IPS-18a (cell line): ENCODE measurements around the gene PHF24.

Source experiments
- H3K27ac ChIP-seq: one replicate; pipeline ENCODE4 v1.5.1; 2013; ENCODE audit warnings: low read length
- H3K27me3 ChIP-seq: one replicate; pipeline ENCODE4 v1.6.1; 2013; ENCODE audit warnings: mild to moderate bottlenecking, low read length; ENCODE audit not compliant: control insufficient read depth, insufficient read depth
- H3K36me3 ChIP-seq: one replicate; pipeline ENCODE4 v1.6.1; 2013; ENCODE audit warnings: low read depth, low read length; ENCODE audit not compliant: control insufficient read depth
- H3K4me1 ChIP-seq: one replicate; pipeline ENCODE4 v1.6.1; 2013; ENCODE audit warnings: low read depth, low read length; ENCODE audit not compliant: control insufficient read depth
- H3K4me3 ChIP-seq: one replicate; pipeline ENCODE4 v1.5.1; 2013; ENCODE audit warnings: low read length
- H3K9ac ChIP-seq: one replicate; pipeline ENCODE4 v1.6.1; 2013; ENCODE audit warnings: mild to moderate bottlenecking, low read length, moderate library complexity
- H3K9me3 ChIP-seq: one replicate; pipeline ENCODE4 v1.6.1; 2013; ENCODE audit warnings: low read depth, low read length; ENCODE audit not compliant: control insufficient read depth

PHF24 gene

DNA sequence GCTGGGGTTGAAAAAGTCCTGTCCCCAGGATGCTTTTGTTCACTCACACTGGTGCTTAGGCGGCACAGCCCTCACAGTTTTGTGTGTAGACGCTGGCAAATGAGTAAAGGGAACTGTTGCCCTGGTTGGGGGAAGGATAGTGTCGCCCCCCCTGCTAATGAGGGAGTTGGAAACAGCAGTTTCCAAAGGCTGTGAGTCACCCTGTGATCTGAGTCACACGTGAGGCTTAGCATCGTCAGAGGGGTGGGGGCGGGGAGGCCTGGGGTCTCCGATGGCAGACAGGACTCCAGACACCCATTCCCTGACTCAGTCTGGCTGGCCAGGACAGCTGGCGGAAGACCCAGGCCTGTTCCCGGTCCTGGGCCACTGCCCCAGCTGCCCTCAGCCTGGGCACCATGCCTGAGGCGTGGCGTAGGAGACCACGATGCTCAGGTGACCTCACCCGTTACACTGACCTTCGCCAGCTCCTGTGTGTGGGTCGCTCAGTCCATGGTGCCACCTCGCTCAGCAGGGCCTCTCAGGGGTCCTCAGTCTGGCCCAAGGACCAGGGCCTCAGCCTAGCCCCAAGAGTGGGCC is 34.4 kb downstream of the PHF24 start:
- H3K27ac ChIP-seq, result peak overlapping the region; percentile 93
- no peaks in the 10 kb centered on the region for H3K9me3 ChIP-seq
- H3K36me3 ChIP-seq, result peaks cover 30% of the 10 kb centered on the region
- H3K9ac ChIP-seq, result peak overlapping the region; percentile 85
- H3K27me3 ChIP-seq, result no peaks in the 10 kb centered on the region
- H3K4me1 ChIP-seq, result peaks cover 38% of the 10 kb centered on the region
- peak overlapping the region; percentile 74 for H3K4me3 ChIP-seq

DNA sequence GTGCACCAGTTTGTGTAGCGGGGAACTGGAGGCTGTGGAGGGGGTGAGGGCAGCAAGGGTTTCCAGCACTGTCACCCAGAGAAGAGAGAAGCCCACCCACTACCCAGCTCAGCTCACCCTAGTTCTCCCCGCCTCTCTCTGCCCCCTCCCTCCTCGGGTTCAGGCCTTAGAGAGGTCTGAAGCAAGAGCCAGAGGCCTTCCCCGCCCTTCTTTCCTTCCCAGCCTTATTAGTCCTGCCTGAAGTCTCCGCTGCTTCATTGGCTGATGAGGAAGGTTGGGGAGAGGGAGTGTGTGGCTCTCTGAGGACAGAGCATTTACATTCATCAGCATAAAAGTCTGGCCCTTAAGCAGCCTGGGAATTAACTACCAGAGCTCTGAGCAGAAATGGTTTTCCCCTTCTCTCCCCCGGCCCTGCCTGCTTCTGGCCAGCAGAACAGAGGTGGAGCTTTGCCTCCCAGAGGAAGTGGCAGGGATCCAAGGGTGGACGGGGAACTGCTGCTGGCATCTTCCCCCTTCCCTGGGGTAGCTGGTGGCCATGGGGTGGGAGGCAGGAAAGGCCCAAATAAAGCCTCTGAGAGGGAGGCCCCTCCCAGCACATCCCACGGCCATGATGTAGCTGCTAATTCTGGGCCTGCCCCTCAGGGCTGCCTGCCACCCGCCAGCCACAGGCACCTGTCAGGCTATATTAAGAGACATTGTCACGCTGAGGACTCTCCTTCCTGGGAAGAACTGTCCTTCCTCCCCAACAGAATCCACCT is 35.6 kb downstream of the PHF24 start:
- Histone ChIP-seq H3K9me3 (no peaks in the 10 kb centered on the region), H3K27ac (no peak overlapping the region), H3K9ac (peak overlapping the region; percentile 16), H3K4me3 (peak overlapping the region; percentile 18), H3K27me3 (no peaks in the 10 kb centered on the region), H3K36me3 (peaks cover 36% of the 10 kb centered on the region), H3K4me1 (peaks cover 38% of the 10 kb centered on the region)

DNA sequence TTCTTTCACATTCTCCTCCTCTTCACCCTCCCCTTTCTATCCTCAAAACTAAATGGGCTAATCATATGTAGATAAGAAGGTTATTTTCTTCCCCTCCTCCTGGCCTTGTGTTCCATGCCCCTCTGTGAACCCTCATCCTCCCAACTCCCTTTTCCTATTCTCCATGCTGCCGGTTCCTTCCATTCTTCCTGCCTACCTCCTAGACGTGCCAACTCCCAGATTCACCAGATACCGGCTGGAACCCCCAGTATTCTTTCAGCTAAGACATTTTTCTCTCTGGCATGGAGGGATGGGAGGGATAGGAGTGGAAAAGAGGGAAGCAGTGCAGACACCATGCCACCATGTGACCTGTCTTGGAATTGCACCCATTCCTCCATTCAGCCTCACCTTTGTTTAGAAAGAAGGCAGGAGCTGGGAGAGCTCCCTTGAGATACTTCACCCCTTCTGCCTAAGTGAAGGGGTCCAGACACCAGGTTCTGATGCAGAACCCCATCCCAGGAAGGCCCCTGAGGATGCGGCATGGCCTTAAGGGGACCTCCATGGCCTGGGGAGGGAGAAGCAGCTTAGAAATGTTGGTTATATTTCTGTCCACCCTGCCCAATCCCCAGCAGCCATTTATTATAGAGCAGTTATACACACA is 36.3 kb downstream of the PHF24 start:
- H3K9ac ChIP-seq, result no peak overlapping the region
- no peak overlapping the region for H3K4me3 ChIP-seq

DNA sequence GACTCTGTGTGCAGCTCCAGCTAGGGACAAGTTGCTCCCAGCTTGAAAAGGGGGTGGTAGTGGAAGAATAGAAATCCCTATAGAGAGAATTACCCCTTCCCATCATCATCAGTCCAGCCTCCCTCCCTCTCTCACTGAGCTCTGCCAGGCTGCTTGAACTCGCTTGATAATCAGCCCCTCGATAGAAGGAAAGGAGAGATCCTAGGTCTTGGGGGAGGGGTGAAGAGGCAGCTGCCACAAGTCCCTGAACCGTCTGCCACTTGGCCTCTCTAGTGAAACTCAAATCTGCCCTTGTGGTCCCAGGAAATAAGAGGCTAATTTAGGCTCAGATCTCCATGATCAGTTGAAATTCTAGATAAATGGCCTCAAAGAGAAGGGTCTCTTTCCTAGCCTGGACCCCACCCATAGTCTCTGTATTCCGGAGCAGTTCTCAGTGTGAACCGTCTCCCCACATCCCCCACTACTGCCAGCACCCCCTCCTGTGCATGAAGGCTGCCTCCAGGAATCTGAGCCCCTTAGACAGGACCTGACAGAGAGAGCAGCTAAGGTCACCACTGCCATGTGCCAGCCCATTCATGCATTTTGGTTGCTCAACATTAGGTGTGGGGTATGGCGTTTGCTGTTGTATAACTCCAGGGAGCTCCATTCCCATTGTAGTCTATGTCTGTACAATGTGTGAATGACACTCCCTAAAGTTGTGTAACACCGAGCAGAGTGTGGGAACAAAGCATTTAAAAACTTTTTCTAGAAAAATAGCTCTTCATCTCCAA is 37.0 kb downstream of the PHF24 start:
- H3K4me3 ChIP-seq, result no peak overlapping the region
- H3K4me1 ChIP-seq, result peaks cover 38% of the 10 kb centered on the region
- no peaks in the 10 kb centered on the region for H3K27me3 ChIP-seq
- no peaks in the 10 kb centered on the region for H3K9me3 ChIP-seq
- peaks cover 36% of the 10 kb centered on the region for H3K36me3 ChIP-seq
- H3K9ac ChIP-seq, result no peak overlapping the region
- H3K27ac ChIP-seq, result no peak overlapping the region

More for the DNA sequence above, 36.3 kb downstream of the PHF24 start:
- H3K27ac ChIP-seq, result no peak overlapping the region
- peaks cover 38% of the 10 kb centered on the region for H3K4me1 ChIP-seq
- peaks cover 36% of the 10 kb centered on the region for H3K36me3 ChIP-seq
- no peaks in the 10 kb centered on the region for H3K9me3 ChIP-seq
- no peaks in the 10 kb centered on the region for H3K27me3 ChIP-seq

DNA sequence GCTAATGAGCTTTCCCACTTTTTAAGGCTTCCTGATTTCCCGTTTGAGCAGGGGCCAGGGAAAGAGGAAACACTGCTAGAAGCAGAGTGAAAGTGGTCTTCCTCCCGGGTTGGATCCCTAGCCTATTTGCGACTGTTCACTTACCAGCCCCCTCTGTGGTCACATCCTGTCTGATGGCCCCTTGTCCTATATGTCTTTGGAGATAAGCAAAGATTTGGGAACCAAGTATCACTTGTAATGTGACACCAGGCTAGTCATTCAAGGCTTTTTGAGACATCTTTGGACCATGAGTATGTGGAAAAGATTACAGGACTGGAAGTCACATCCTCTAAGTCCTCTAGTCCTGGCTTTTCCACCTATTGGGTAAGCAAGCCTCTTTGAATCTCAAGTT is 37.6 kb downstream of the PHF24 start:
- no peaks in the 10 kb centered on the region for H3K27me3 ChIP-seq
- H3K4me1 ChIP-seq, result peaks cover 40% of the 10 kb centered on the region
- peaks cover 36% of the 10 kb centered on the region for H3K36me3 ChIP-seq
- no peak overlapping the region for H3K4me3 ChIP-seq
- no peaks in the 10 kb centered on the region for H3K9me3 ChIP-seq
- no peak overlapping the region for H3K9ac ChIP-seq
- no peak overlapping the region for H3K27ac ChIP-seq

DNA sequence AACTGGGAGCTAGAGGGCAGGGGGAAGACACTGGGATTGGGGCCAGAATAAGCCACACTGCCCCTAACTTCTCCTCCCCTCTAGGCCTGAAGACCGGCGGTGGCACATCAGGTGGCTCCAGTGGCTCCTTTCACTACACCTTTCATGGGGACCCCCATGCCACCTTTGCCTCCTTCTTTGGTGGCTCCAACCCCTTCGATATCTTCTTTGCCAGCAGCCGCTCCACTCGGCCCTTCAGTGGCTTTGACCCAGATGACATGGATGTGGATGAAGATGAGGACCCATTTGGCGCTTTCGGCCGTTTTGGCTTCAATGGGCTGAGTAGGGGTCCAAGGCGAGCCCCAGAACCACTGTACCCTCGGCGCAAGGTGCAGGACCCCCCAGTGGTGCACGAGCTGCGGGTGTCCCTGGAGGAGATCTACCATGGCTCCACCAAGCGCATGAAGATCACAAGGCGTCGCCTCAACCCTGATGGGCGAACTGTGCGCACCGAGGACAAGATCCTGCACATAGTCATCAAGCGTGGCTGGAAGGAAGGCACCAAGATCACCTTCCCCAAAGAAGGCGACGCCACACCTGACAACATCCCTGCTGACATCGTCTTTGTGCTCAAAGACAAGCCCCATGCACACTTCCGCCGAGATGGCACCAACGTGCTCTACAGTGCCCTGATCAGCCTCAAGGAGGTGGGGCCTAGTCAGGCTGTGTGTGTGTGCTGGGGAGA is 38.3 kb downstream of the PHF24 start:
- Histone ChIP-seq H3K9me3 (no peaks in the 10 kb centered on the region), H3K27ac (no peak overlapping the region), H3K36me3 (peaks cover 36% of the 10 kb centered on the region), H3K4me3 (no peak overlapping the region), H3K9ac (no peak overlapping the region), H3K4me1 (peaks cover 36% of the 10 kb centered on the region), H3K27me3 (no peaks in the 10 kb centered on the region)

DNA sequence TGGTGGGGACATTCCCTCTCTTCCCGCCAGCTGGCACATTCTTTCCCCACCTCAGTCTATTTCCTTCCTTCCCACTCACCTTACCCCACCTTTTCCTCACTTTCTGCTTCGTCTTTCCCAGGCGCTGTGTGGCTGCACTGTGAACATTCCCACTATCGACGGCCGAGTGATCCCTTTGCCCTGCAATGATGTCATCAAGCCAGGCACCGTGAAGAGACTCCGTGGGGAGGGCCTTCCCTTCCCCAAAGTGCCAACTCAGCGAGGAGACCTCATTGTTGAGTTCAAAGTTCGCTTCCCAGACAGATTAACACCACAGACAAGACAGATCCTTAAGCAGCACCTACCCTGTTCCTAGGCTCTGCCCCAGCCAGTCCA is 38.8 kb downstream of the PHF24 start:
- no peak overlapping the region for H3K4me3 ChIP-seq
- H3K27ac ChIP-seq, result no peak overlapping the region
- H3K36me3 ChIP-seq, result peaks cover 36% of the 10 kb centered on the region
- no peak overlapping the region for H3K9ac ChIP-seq
- peaks cover 33% of the 10 kb centered on the region for H3K4me1 ChIP-seq
- H3K27me3 ChIP-seq, result no peaks in the 10 kb centered on the region
- no peaks in the 10 kb centered on the region for H3K9me3 ChIP-seq

DNA sequence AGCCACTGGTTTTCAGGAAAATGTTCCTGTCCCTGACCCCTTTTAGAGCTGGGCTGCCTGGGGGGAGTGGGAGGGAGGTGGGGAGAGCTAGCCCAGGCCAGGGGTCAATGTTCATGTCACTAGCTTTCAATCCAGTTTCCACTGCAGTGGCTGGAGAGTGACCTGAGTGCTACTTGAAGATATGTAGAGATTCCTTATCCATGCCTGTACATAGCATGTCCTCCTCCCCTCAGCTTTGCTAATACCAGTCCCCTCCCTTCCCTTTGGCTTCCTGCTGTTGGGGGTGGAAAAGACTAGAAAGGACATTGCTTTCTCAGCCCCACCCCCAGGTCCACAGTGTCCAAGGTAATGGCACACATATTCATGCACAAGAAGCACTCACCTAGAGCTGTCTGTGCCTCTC is 39.3 kb downstream of the PHF24 start:
- Histone ChIP-seq H3K4me3 (no peak overlapping the region), H3K27ac (no peak overlapping the region), H3K9me3 (no peaks in the 10 kb centered on the region), H3K4me1 (peaks cover 28% of the 10 kb centered on the region), H3K27me3 (no peaks in the 10 kb centered on the region), H3K9ac (no peak overlapping the region), H3K36me3 (peaks cover 36% of the 10 kb centered on the region)

DNA sequence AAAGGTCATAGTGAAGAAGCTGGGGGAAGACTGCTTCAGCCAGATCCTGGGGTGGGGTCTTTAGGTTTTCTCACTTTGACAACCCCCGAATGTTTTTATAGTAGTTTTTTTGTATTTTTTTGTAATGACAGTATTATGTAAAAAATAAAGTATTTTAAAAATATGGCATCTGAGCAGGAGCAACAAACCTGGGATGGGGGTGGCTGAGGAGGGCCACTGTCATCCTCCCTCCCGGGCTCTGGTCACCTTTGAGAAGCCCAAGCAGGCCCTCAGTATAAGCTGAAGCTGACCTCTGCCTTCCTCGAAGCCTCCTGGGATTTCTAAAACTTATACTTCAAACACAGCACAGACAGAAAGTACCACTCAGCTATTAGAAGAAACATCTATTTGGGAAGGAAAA is 40.2 kb downstream of the PHF24 start:
- no peak overlapping the region for H3K4me3 ChIP-seq
- no peak overlapping the region for H3K9ac ChIP-seq
- no peak overlapping the region for H3K27ac ChIP-seq
- H3K9me3 ChIP-seq, result no peaks in the 10 kb centered on the region
- peaks cover 36% of the 10 kb centered on the region for H3K36me3 ChIP-seq
- no peaks in the 10 kb centered on the region for H3K27me3 ChIP-seq
- H3K4me1 ChIP-seq, result peaks cover 23% of the 10 kb centered on the region

DNA sequence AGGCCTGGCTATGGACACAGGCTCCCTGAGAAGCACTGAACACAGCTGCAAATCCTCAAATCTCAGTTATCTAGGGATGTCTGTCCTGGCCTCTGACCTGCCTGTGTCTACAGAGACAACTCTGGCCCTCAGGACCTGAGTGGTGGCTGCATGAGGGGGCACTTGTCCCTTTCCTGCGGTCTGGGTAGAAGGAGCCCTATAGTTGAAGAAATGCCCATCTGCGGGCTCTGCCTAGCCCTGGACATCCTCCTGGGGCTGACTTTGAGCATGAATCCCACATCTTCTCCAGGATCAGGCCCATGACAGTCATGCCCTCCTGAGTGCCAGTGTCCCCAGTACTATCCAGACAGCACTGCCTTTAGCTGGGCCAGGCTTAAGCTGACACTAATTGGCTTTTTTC is 41.5 kb downstream of the PHF24 start:
- Histone ChIP-seq H3K27ac (no peak overlapping the region), H3K36me3 (peaks cover 35% of the 10 kb centered on the region), H3K4me1 (peaks cover 12% of the 10 kb centered on the region), H3K27me3 (no peaks in the 10 kb centered on the region), H3K9ac (no peak overlapping the region), H3K4me3 (no peak overlapping the region), H3K9me3 (no peaks in the 10 kb centered on the region)
